WERI-Rb-1 (cell line): ENCODE data around the gene ALCAM.

ENCODE experiments used
- DNase-seq: peaks from one replicate; pipeline ENCODE4 v3.0.0-alpha.2; 2020
- H3K27ac ChIP-seq: fragments of 250-450 bp; sonication (Bioruptor Pico); 2 replicates; pipeline ENCODE4 v1.5.1; 2020; ENCODE audit warnings: mild to moderate bottlenecking, moderate library complexity
- H3K27me3 ChIP-seq: fragments of 250-450 bp; sonication (Bioruptor Pico); 2 replicates; pipeline ENCODE4 v1.5.1; 2021; ENCODE audit warnings: mild to moderate bottlenecking, low read depth, moderate library complexity; ENCODE audit not compliant: insufficient read depth, severe bottlenecking
- H3K36me3 ChIP-seq: fragments of 250-450 bp; sonication (Bioruptor Pico); 2 replicates; pipeline ENCODE4 v1.5.1; 2020; ENCODE audit warnings: mild to moderate bottlenecking, moderate library complexity
- H3K4me3 ChIP-seq: 2 replicates; pipeline ENCODE4 v1.5.1; 2011; ENCODE audit warnings: low read depth, mild to moderate bottlenecking, control low read depth, low read length
- H3K9me3 ChIP-seq: fragments of 250-450 bp; sonication (Bioruptor Pico); 2 replicates; pipeline ENCODE4 v1.5.1; 2021; ENCODE audit warnings: mild to moderate bottlenecking, moderate library complexity; ENCODE audit not compliant: severe bottlenecking
- TF ChIP-seq, protein P1 (sequence below): IDR thresholded peaks from 2 replicates; pipeline ENCODE4 v1.5.1; 2011; ENCODE audit warnings: low read depth, mild to moderate bottlenecking, control low read depth, inconsistent platforms, low read length

ALCAM gene

GRCh38 chr3:105538483-105538882 lies 171.8 kb downstream of the ALCAM start:
- Histone ChIP-seq H3K27me3 (no peaks in the 10 kb centered on the region), H3K9me3 (no peaks in the 10 kb centered on the region), H3K4me3 (no peak overlapping the region), H3K27ac (no peak overlapping the region), H3K36me3 (no peaks in the 10 kb centered on the region)
- TF ChIP-seq, protein P1, sequence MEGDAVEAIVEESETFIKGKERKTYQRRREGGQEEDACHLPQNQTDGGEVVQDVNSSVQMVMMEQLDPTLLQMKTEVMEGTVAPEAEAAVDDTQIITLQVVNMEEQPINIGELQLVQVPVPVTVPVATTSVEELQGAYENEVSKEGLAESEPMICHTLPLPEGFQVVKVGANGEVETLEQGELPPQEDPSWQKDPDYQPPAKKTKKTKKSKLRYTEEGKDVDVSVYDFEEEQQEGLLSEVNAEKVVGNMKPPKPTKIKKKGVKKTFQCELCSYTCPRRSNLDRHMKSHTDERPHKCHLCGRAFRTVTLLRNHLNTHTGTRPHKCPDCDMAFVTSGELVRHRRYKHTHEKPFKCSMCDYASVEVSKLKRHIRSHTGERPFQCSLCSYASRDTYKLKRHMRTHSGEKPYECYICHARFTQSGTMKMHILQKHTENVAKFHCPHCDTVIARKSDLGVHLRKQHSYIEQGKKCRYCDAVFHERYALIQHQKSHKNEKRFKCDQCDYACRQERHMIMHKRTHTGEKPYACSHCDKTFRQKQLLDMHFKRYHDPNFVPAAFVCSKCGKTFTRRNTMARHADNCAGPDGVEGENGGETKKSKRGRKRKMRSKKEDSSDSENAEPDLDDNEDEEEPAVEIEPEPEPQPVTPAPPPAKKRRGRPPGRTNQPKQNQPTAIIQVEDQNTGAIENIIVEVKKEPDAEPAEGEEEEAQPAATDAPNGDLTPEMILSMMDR = no peak
- no peak for DNase-seq

GRCh38 chr3:105539897-105540296 lies 173.2 kb downstream of the ALCAM start:
- no peak for DNase-seq
- TF ChIP-seq, protein P1 = no peak

GRCh38 chr3:105542282-105543019 lies 175.7 kb downstream of the ALCAM start:
- Histone ChIP-seq H3K9me3 (no peaks in the 10 kb centered on the region), H3K27ac (no peak overlapping the region), H3K36me3 (no peaks in the 10 kb centered on the region), H3K27me3 (no peaks in the 10 kb centered on the region), H3K4me3 (no peak overlapping the region)
- no peak for DNase-seq
- TF ChIP-seq, protein P1 = no peak

More at GRCh38 chr3:105539897-105540296, 173.2 kb downstream of the ALCAM start:
- H3K9me3 ChIP-seq = no peaks in the 10 kb centered on the region
- no peaks in the 10 kb centered on the region for H3K27me3 ChIP-seq
- no peak overlapping the region for H3K4me3 ChIP-seq
- H3K27ac ChIP-seq = no peak overlapping the region
- no peaks in the 10 kb centered on the region for H3K36me3 ChIP-seq

DNA sequence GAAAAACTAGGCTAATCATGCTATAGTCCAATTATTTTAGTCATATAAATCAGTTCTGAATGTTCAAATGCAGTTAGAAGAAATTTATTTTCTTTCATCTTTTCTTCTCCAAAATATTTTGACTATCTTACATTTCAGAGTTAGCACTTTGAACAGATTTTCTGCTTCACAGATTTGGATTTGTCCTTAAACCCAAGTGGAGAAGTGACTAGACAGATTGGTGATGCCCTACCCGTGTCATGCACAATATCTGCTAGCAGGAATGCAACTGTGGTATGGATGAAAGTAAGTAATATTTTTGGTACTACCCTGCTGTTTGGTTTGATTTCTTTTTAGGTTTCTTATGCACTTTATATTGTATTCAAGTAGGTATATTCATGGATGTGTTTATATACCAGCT lies 178.3 kb downstream of the ALCAM start:
- no peaks in the 10 kb centered on the region for H3K9me3 ChIP-seq

GRCh38 chr3:105553851-105554250 lies 187.1 kb downstream of the ALCAM start:
- Histone ChIP-seq H3K4me3 (no peak overlapping the region), H3K27ac (no peak overlapping the region), H3K36me3 (no peaks in the 10 kb centered on the region), H3K27me3 (no peaks in the 10 kb centered on the region), H3K9me3 (no peaks in the 10 kb centered on the region)
- no peak for DNase-seq
- TF ChIP-seq, protein P1 = no peak

More for the DNA sequence above, 178.3 kb downstream of the ALCAM start:
- TF ChIP-seq, protein P1 = no peak
- no peaks in the 10 kb centered on the region for H3K36me3 ChIP-seq
- DNase-seq = no peak
- H3K27me3 ChIP-seq = no peaks in the 10 kb centered on the region
- no peak overlapping the region for H3K4me3 ChIP-seq
- no peak overlapping the region for H3K27ac ChIP-seq

DNA sequence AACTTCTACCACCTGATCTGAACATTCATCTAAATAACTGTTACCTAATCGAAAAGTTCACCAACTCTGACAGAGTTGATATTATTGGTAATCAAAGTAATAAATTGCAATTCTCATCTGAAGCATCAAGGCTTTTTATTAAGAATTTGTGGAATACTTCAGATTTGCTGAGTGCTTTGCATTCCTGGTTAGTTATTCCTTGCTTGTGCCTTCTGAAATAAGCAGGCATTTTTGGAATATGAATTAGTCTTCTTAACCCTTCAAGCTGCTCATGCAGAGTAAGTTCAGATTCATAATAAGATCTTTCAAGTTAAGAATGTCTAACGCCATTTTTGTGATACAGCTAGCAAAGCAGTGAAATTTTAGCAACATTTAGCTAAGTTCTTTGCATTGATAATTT lies 188.5 kb downstream of the ALCAM start:
- Histone ChIP-seq H3K9me3 (no peaks in the 10 kb centered on the region), H3K27me3 (no peaks in the 10 kb centered on the region), H3K36me3 (no peaks in the 10 kb centered on the region), H3K27ac (no peak overlapping the region), H3K4me3 (no peak overlapping the region)
- TF ChIP-seq, protein P1 = no peak
- DNase-seq = no peak
